Activated CD8-positive, alpha-beta T cell treated with anti-CD3 and anti-CD28 coated beads, Interleukin-2, amount 10 ng/mL, durations not matched to agents 7 days and 5 days (primary cell): ENCODE results near the gene MLKL. TPM values are rescaled to one million over a fixed set of nuclear protein-coding genes. Genes with fewer than 3 reads are reported as not detected.

Experiments used
- ATAC-seq: fragments of 150-1000 bp; cut with Tn5 transposase; one replicate; pipeline ENCODE4 v1.10.0; 2021; ENCODE audit warnings: moderate library complexity
- CTCF ChIA-PET: fragments of 350-600 bp; sonication (Branson Sonifier 250); formaldehyde crosslinking; loops from one replicate; lab custom pipeline; 2021; ENCODE audit warnings: antibody characterized with exemption; lab: Charles Lee
- POLR2A ChIA-PET: fragments of 350-600 bp; sonication (Branson Sonifier 250); formaldehyde crosslinking; loops from one replicate; lab custom pipeline; 2021; ENCODE audit warnings: antibody characterized with exemption; lab: Charles Lee
- DNase-seq: peaks from one replicate; pipeline ENCODE4 v3.0.0-alpha.2; 2020
- H3K27ac Mint-ChIP-seq: one replicate; pipeline ENCODE4 v1.8.0; 2021; ENCODE audit warnings: mild to moderate bottlenecking, mixed read lengths
- H3K27me3 Mint-ChIP-seq: one replicate; pipeline ENCODE4 v1.8.0; 2021; ENCODE audit warnings: low read depth, mixed read lengths
- H3K36me3 Mint-ChIP-seq: one replicate; pipeline ENCODE4 v1.8.0; 2021; ENCODE audit warnings: low read depth, mixed read lengths
- H3K4me1 Mint-ChIP-seq: one replicate; pipeline ENCODE4 v1.8.0; 2021; ENCODE audit warnings: low read depth, mixed read lengths
- H3K4me3 Mint-ChIP-seq: one replicate; pipeline ENCODE4 v1.8.0; 2021; ENCODE audit warnings: mild to moderate bottlenecking, mixed read lengths
- H3K9me3 Mint-ChIP-seq: one replicate; pipeline ENCODE4 v1.8.0; 2022; ENCODE audit warnings: mixed read lengths; ENCODE audit not compliant: insufficient read depth
- total RNA-seq, 2 experiments: library from RNA; stranded (reverse); gene quantifications; one replicate each; pipeline ENCODE4 v1.2.3, GENCODE V29; 2021

The MLKL gene
- total RNA-seq, 2 experiments from 2014 or later, result 29.5 to 31.3 TPM

DNA sequence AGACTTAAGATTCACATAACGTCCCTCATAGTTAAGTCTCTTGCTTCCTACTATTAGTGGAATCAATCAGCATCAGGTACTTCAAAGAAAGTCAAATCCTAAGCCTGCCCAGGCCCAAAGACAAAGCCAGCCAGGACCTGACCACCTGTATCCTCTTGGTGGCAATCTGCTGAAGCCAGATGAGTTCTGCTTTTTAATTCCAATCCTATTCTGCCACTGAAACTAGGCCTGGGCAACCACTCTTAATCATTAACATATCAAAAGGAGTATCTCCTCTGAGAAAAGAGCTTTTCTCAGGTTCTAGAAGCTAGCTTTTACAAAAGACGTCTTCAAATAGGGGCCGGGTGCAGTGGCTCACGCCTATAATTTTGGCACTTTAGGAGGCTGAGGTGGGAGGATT is 78.7 kb downstream of the MLKL start:
- Mint-ChIP-seq H3K9me3 (no peaks in the 10 kb centered on the region), H3K4me3 (no peak overlapping the region), H3K27me3 (no peaks in the 10 kb centered on the region), H3K27ac (no peak overlapping the region), H3K4me1 (peaks cover 13% of the 10 kb centered on the region), H3K36me3 (peaks cover 76% of the 10 kb centered on the region)
- ATAC-seq, result no peak
- CTCF ChIA-PET, result interaction anchor here (1.1 to 2.2 kb wide), 9 partner anchors 10 to 254 kb away, joined by 3 to 12 read pairs (median 6); no protein-coding TSS in a partner anchor
- POLR2A ChIA-PET, result interaction anchor here (0.7 to 1.4 kb wide), 2 partner anchors 10 to 42 kb away, joined by 3 read pairs; no protein-coding TSS in a partner anchor
- DNase-seq, result no peak

Other genes with a start within 250 kb of the MLKL start
- 100 to 1,000 TPM; 110 to 112 TPM for gene GLG1, start 93.7 kb downstream of the MLKL start, total RNA-seq
- gene RFWD3, start 34.0 kb downstream of the MLKL start, total RNA-seq, result 100 to 1,000 TPM; 119 to 120 TPM
- not detected for gene FA2H, start 74.0 kb upstream of the MLKL start, total RNA-seq